DMS 273 (cell line): ENCODE data around the gene DCTPP1.

Source experiments
- DNase-seq: peaks from one replicate; lab custom pipeline; 2025; ENCODE audit not compliant: unreplicated experiment; lab: John Stamatoyannopoulos, UW

Gene DCTPP1

GRCh38 chr16:30447512-30448226 lies 17.8 kb upstream of the DCTPP1 start:
- no peak for DNase-seq

- no peak for DNase-seq
Measured at GRCh38 chr16:30446203-30446595, 16.4 kb upstream of the DCTPP1 start.

GRCh38 chr16:30445408-30446202 lies 15.8 kb upstream of the DCTPP1 start, which contains the start of gene SEPHS2:
TSS of gene SEPHS2 (minus strand) at chr16:30445874. CDS start at chr16:30445727, 147 bp downstream.
- DNase-seq, result peak; percentile 99

GRCh38 chr16:30445149-30445407 lies 15.2 kb upstream of the DCTPP1 start:
- DNase-seq, result no peak

- DNase-seq, result no peak
Measured at GRCh38 chr16:30444231-30445148, 14.7 kb upstream of the DCTPP1 start.

- DNase-seq, result no peak
Measured at GRCh38 chr16:30443631-30444030, 13.8 kb upstream of the DCTPP1 start.

GRCh38 chr16:30439720-30440348 lies 10.0 kb upstream of the DCTPP1 start:
- no peak for DNase-seq

GRCh38 chr16:30438835-30439234 lies 9.0 kb upstream of the DCTPP1 start:
- DNase-seq, result no peak

GRCh38 chr16:30437511-30438046 lies 7.7 kb upstream of the DCTPP1 start:
- DNase-seq, result no peak

- DNase-seq, result no peak
Measured at GRCh38 chr16:30434852-30435251, 5.0 kb upstream of the DCTPP1 start.

GRCh38 chr16:30430428-30430970 lies 669 bp upstream of the DCTPP1 start:
- DNase-seq, result no peak

GRCh38 chr16:30429418-30429677 lies 482 bp downstream of the DCTPP1 start:
- no peak for DNase-seq

- DNase-seq, result no peak
Measured at GRCh38 chr16:30428055-30428454, 1.8 kb downstream of the DCTPP1 start.

- DNase-seq, result no peak
Measured at GRCh38 chr16:30421010-30421409, 8.8 kb downstream of the DCTPP1 start.

- no peak for DNase-seq
Measured at GRCh38 chr16:30418350-30419181, 11.3 kb downstream of the DCTPP1 start.

GRCh38 chr16:30417529-30418349 lies 12.1 kb downstream of the DCTPP1 start:
- peak; percentile 99 for DNase-seq

GRCh38 chr16:30416624-30417528 lies 13.0 kb downstream of the DCTPP1 start:
- no peak for DNase-seq

- DNase-seq, result no peak
Measured at GRCh38 chr16:30416047-30416603, 13.7 kb downstream of the DCTPP1 start.
